Uterus (tissue), 2 donors: ENCODE measurements around the gene FGF14.

Source experiments
- CTCF ChIP-seq, 4 experiments: fragments of 200-600 bp in 2 of 4; fragments of 450-650 bp in 2 of 4; sonication (generic) in 2 of 4; IDR thresholded peaks; one replicate each; pipeline ENCODE4 v1.5.1; 2016 to 2019; ENCODE audit warnings: antibody characterized with exemption in 4 of 4, mild to moderate bottlenecking in 2 of 4, moderate library complexity in 1 of 4
- POLR2A ChIP-seq, 2 donors: fragments of 450-650 bp; IDR thresholded peaks; one replicate each; pipeline ENCODE4 v1.6.1; 2016; ENCODE audit warnings: antibody characterized with exemption in 2 of 2, mild to moderate bottlenecking in 1 of 2, moderate library complexity in 1 of 2

DNA sequence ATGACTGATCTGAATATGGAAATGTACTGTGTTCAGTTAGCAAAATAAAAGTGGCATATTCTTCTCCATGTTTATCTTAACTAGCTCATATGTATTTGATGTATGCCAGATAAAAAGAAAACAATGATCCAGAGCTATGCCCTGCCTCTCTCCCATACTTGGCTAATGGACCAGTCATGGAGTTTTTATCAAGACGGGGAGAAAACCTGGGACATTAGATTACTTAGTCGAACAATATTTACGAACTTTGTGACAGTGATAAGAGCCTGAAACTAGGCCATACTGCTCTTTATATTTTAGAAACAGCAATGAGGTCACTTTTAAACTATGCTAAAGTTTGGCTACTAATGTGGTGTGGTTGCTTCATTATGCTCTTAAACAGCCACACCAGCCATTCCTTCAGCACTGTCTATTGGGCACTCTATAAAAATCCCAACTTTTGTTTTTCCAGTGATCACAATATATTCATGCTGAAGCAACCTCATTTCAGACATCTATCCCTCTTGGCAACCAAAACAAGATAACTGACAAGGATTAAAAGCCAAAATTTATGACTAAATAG is 265.0 kb downstream of the FGF14 start:
- no peak for TF ChIP-seq CTCF (IDR thresholded peaks at IDR 0.05)
- no peak for TF ChIP-seq POLR2A (IDR thresholded peaks at IDR 0.05)
